ENCODE results near the gene TET2.

Gene TET2

DNA sequence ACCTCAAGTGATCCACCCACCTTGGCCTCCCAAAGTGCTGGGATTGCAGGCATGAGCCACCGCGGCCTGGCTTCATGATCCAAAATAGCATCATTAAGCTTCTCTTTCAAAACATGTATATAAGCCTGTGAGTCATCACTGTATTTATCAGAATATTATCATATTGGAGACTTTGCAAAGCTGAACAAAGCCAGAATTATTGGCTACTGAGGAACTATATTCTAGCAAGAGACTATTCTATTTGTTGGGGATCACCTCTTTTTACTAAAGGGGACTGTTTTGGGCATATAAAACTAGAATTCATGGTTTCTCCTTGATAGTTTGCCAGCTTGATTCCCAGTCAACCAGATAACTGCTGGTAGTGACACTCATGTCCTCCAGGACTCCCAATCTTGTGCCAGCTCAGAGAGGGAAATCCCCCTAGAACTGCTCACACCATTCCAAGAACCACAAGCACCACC, 40.1 kb downstream of the TET2 start:
- DNase-seq: no peak

DNA sequence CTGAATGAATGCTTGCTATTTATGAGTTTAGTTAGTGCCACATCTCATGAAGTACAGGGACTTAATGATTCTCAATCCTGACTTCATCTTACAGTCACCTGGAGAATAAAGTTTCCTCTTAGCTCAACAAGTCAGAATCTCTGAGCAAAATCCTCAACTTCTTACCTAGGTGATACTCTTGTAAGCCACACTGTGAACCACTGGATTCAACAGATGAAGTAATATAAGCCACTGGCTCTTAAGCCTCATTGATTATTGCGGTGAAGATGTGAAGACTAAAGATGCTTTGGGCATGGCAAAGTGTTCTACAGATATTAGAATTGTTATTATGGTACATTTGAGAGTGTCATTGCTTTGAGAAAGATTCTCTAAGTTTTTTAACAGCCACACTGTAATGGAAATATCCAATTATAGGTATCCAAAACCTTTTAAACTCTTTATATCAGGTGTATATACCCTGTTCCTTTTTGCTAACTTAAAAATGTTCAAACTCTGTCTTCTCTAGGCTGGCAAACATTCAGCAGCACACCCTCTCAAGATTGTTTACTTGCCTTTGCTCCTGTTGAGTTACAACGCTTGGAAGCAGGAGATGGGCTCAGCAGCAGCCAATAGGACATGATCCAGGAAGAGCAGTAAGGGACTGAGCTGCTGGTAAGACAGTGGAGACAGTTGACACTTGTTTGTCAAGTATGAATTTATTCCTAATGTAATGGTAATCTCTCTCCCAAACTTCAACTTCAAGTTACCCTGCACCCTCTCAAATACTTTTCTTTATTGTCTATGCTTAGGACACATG, 43.4 kb downstream of the TET2 start:
- DNase-seq: no peak

DNA sequence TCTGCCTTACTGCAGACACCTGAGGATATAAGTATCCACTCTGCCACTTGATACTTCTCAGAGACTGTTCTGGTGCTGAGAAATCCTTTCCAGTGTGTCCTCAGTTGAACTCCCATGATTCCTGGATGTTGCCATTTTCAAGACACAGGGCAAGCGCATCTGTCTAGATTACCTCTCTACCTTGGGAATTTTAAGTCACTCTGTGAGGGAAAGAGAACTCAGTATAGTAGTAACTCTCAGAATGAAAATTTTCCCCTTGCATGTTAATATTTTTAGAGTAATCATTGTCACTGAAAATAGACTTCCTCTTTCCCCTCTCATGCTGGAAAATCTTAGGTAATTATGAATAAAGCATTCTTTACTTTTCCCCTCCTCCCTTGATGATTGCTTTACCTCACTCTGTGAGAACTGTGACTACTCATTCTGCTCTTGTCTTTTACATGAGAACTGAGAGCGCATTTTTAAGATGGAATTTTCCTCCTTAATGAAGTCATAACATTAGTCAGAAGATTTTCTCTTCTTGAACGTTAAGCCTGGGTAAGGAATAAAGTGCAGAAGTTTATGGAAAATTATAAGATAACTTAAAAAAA, 45.0 kb downstream of the TET2 start:
- DNase-seq: no peak

DNA sequence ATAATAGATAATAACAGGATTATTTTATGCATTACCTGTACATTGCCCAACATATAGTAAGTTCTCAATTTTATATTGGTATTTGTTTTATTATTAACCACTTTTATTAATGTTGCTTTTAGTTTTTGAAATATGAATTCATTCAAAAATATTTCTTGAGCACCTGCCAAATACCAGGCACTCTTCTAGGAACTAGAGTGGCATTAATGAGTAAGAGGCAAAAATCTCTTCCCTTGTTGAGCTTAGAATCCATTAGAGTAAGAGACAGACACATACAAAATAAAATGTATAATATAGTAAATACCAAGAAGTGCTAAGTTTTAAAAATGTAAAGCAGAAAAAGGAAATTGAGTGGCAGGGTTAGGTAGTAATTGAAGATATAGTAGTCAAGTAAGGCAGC, 45.8 kb downstream of the TET2 start:
- no peak for DNase-seq

DNA sequence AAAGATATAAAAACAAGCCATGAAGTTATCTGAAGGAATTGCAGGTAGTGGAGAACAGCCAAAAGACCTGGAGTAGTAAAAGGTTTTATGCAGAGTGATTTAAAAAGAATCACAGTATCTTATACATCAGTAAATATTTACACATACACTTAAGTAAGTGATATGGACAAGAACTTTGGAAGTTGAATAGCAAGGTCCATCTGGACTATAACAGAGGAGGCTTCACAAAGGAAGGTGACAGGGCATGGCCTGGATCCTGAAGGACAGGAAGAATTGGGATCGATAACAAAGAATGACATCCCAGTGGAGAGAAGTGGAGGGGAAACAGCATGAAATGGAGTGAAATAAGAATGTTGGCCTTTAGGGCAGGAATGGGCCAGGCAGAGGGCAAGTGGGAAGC, 46.2 kb downstream of the TET2 start:
- no peak for DNase-seq

DNA sequence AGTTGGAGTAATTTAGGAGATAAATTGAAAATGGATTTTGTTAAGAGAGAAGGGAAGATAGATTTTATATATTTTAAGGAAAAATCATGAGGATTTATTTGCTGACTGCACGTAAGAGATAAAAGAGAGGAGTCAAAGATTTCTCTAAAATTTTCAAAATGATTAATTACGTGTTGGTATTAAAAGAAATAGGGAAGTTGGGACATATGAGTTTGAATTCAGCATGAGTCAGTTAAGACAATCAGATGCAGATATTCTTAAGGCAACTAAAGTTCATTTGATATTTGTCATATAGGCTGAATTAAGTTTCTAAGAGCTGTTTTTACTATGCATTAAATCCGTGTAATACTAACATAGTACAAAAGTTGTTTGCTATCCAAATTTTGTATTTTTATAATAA, 46.9 kb downstream of the TET2 start:
- DNase-seq: no peak

DNA sequence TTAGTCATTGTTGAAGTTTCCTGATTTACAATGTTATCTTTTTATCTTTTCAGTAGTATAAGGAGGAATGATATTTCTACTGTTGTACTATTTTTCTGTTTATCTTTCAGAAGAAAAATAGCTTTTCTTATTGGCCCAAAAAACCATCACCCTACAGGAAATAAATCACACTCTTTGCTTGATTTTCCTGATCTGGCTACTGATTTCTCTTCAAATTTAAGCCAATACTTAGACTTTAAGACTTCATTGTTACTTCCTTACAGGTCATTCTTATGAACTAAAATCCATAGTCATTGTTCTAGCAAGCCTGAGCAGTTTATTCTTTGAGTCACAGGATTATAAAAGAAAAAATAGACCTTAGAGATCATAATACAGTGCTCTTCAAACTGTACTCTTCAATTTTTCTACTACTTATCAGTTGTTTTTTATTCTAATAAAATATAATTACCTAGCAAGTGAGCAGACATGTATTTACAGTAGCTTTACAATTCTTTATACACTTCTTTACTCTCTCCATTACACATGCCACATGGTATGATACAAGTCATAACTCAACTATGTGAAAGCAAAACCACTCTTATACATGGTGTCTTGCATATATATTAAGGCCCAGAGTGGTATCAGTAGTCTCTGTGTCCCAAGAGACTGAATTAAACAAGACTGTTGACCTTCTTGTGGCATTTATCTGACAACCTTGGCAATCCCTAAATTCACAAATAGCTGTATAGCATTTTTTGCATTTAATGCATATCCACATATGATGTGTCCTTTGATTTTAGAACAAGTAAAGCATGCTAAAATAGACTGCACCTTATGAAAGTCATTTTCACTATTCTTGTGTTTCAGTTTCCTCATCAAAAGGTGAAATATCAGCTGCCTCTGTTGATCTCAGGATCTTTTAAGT, 47.9 kb downstream of the TET2 start:
- DNase-seq: no peak

DNA sequence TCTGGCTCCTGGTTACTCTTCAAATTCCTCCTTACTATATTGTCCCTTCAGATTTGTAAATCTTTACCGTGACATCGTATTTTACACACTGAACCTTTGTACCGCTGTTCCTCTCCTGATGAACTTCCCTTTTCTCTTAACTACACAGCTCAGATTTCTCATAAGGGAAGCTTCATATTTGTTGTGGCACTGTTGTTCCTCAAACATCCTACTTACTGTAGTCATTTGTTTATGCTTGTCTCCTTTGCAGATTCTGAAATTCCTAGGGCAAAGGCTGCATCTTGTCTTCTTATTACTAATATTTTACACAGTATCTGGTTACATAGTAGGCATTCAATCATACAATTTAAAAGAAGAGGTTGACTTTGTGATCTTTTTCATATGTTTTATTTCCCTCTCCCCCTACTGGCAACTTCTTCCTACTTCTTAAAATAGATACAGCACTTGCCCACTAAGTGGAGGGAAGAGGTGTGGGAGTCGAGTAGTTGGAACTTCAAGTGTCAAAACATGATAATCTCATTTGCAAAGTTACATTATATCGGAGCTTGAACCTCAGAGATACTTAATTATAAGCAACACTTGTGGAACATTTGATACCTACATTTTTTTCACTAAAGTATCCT, 50.0 kb downstream of the TET2 start:
- no peak for DNase-seq

DNA sequence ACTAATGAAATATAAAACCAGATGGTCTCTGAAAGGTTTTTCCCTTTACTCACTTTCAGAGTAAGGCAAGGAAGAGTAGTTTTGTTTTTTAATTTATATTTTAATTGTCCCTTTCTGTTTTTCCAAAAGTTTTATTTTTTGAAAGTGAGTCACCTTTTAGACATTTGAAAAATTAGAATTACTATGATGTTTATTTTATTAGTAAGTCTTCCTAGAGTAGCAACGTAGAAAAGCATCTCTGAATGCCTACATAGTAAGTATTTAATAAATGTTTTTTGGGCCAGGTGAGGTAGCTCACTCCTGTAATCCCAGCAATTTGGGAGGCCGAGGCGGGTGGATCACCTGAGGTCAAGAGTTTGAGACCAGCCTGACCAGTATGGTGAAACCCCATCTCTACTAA, 51.1 kb downstream of the TET2 start:
- no peak for DNase-seq

DNA sequence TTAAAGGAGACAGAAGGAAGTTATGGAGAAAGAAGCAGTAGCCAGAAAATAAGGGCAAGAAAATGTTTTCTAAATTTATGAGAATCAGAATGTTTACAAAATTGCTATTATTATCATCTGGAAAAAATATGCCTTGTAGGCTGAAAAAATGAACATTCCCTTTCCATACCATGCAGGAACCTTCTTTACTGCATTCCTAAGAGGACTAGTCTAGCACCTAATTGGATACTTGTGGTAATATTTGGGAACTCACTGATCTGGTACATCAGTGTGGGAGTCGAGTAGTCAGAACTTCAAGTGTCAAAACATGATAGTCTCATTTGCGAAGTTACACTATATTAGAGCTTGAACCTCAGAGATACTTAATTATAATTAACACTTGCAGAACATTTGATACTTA, 51.9 kb downstream of the TET2 start:
- no peak for DNase-seq

DNA sequence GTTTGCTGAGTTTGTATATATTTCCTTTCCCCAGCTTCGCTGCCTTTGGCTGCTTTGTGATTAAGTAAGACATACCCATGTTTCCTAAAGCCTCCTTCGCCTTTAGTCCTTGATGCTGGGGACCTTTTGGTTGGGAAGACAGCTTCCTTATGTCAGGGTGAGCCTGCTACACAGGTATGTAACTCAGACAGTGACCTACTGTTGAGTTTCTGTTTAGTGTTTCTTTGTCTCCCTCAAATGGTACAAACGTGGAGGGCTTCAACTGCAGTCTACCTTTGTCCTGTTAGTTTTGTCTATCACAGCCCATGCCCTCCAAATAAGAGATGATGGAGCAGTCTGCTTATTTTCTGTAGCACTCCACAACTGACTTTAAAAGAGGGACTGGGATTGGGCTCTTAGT, 59.5 kb downstream of the TET2 start:
- DNase-seq: no peak

DNA sequence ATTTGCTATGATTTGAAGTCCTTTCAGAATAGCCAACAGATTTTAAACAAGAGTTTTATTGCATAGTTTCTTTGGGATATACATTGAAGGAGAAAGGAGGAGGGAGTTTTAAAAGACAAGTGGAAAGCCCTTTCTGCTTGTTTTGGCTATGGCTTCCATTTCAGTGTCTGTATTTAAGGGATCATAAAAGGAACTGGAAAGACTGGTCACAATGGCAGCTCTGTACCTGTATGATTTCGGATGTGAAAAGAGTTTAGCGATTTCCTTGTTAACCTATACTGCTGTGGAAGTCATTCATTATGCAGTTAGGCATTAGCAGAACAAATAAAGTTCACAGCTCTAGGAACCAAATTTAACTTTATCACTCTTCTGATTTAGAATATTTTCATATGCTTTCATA, 60.7 kb downstream of the TET2 start:
- no peak for DNase-seq

DNA sequence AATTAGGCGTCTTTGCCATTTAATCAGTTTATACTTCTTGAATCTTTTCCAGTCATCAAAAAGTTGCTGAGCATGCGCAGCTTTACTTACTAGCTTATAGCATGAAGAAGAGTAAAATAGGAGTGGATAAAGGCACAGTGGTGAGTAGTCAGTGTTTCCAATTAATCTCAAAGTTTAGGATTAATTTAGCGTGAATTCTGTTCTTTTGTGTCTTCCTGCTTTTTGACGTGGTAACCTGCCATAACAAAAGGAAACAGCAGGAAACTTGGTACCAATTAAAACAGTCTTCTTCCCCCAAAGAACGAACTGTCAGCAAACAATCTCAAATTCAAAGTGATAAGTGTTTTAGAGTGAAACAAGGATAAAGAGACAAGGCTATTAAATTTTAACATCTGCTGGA, 61.9 kb downstream of the TET2 start:
- DNase-seq: no peak

DNA sequence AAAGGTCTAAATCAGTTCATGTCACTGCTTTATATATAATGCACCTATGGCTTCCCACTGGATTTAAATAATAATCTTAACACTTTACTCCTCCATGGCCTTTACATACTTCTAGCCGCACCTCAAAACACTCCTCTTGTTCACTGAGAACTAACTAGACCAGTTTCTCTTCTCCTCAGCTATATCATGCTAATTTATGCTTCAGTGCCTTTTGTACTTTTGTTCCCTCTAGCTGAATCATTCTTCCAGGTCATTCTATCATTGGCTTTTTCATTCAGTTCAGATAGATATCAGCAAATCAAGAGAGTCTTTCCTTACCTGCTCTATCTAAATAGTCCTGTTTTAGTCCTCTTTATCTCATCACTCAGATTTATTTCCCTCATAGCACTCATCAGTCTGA, 64.2 kb downstream of the TET2 start:
- no peak for DNase-seq

DNA sequence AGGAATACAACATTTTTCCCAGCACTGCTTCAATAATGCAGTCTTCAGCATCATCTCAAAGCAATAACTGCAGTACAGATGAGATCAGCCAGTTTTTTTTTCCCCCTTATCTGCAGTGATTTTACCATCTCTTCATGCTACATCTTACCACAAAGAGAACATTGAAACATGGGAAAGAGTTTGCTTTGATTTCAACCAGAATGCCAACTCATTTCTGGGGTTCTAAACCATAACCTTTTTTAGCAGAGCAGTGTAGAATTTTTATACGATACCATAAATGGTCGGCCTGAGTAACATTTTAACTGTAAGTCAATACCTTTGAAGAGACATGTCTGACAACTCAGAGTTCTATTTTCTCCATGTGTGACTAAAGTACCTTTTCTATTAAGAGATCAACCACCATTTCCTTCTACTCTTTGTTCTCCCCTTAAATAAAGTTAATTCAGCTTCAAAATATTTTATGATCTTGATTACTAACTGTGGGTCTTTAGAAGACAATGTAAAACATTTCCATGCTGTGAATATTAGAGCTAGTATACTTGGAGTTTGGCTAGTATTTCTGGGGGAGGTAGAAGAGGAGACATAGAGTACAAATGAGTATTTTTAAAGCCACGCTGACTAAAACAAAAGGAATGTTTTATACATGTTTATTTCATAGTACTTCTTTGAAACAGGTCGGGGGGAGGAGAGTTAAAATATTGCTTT, 69.1 kb downstream of the TET2 start:
- no peak for DNase-seq

DNA sequence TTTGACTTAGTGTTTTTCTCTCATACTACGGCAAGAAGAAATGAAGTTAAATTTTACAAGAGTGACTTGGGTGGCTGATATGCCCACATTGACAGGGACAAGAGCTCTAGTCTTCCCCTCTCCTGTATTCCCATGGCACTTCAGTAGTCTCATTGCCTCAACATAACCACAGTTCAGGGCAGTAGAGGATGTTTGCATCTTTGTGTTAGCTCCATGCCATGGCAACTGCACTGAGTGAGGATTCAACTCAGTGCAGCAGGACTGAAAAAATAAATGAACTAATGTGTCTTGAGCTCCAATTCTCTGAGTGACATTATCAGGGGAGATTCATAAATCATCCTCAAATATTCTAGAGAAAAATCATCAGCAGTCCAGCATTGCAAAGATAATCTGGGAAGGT, 78.8 kb downstream of the TET2 start:
- DNase-seq: no peak

DNA sequence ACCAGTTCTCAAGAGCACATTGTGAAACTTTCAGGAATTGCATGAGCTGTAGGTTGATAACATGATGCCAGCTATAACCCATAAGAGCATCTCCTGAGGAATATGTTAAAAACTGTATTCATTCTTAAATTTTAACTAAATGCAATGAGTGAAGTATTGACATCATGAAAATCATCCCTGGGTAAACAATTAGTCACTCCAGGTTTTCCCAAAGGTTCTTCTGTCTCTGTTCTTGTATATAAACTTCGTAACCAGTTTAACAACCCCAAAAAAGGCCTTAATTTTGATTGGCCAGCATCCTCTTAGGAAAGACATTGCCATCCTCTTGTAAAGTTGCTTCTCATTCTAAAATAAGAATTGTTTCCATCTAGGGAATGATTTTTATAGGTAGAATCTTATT, 80.4 kb downstream of the TET2 start:
- DNase-seq: no peak

DNA sequence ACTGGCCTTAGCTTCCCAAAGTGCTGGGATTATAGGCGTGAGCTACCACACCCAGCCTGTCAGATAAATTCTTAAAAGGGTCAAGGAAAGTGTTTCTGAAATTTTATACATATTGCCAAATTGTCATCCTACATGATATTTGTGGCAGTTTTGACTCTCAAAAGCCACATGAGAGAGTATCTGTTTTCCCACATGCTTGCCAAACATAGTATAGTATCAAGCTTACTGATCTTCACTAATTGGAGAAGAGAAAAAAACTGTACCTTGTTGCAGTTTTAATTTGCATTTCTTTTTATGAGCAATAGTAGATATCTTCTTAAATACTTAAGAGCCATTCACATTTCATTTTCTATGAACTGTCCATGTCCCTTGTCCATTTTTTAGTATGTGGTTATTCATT, 83.6 kb downstream of the TET2 start:
- DNase-seq: no peak

DNA sequence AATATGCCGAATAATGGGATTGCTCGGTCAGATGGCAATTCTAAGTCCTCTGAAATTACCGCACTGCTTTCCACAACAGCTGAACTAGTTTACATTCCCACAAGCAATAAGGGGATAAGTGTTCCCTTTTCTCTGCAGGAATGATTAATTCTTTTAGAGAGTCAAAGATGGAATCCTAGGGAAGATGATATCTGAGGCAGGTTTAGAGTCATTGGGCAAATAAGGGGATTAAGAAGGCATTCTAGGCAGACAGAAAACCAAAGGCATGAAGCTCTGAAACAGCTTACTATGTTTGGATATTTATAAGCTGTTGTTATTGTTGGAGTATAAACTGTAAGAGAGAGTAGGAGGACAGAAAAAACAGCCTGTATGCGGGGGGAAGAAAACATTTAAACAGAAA, 85.7 kb downstream of the TET2 start:
- DNase-seq: no peak

DNA sequence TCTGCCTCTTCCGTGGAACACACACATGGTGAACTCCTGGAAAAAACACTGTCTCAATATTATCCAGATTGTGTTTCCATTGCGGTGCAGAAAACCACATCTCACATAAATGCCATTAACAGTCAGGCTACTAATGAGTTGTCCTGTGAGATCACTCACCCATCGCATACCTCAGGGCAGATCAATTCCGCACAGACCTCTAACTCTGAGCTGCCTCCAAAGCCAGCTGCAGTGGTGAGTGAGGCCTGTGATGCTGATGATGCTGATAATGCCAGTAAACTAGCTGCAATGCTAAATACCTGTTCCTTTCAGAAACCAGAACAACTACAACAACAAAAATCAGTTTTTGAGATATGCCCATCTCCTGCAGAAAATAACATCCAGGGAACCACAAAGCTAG, 87.9 kb downstream of the TET2 start:
- DNase-seq: no peak

DNA sequence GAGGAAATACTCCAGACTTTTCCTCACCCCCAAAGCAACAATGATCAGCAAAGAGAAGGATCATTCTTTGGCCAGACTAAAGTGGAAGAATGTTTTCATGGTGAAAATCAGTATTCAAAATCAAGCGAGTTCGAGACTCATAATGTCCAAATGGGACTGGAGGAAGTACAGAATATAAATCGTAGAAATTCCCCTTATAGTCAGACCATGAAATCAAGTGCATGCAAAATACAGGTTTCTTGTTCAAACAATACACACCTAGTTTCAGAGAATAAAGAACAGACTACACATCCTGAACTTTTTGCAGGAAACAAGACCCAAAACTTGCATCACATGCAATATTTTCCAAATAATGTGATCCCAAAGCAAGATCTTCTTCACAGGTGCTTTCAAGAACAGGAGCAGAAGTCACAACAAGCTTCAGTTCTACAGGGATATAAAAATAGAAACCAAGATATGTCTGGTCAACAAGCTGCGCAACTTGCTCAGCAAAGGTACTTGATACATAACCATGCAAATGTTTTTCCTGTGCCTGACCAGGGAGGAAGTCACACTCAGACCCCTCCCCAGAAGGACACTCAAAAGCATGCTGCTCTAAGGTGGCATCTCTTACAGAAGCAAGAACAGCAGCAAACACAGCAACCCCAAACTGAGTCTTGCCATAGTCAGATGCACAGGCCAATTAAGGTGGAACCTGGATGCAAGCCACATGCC, 89.7 kb downstream of the TET2 start:
- no peak for DNase-seq

DNA sequence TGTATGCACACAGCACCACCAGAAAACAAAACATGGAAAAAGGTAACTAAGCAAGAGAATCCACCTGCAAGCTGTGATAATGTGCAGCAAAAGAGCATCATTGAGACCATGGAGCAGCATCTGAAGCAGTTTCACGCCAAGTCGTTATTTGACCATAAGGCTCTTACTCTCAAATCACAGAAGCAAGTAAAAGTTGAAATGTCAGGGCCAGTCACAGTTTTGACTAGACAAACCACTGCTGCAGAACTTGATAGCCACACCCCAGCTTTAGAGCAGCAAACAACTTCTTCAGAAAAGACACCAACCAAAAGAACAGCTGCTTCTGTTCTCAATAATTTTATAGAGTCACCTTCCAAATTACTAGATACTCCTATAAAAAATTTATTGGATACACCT, 90.2 kb downstream of the TET2 start:
- DNase-seq: no peak
